Trophoblast cell (in vitro differentiated cells and primary cell): Measurements from ENCODE around the gene RAB6B.
A peak's percentile ranks its signal among the peaks of the same experiment; 100 is the strongest.

Experiments used
- DNase-seq, 2 donors: peaks; one replicate each; pipeline ENCODE4 v3.0.0-alpha.2; 2016
- H2AFZ ChIP-seq: 2 replicates; pipeline ENCODE4 v1.6.1; 2013; ENCODE audit warnings: low read length, moderate library complexity, mild to moderate bottlenecking; ENCODE audit not compliant: insufficient read depth, poor library complexity
- H2AK5ac ChIP-seq: 2 replicates; pipeline ENCODE4 v1.6.1; 2013; ENCODE audit warnings: mild to moderate bottlenecking, low read length
- H2BK120ac ChIP-seq: 2 replicates; pipeline ENCODE4 v1.6.1; 2013; ENCODE audit warnings: low read length, mild to moderate bottlenecking, moderate library complexity; ENCODE audit not compliant: insufficient read depth, poor library complexity
- H2BK12ac ChIP-seq: 2 replicates; pipeline ENCODE4 v1.6.1; 2013; ENCODE audit warnings: mild to moderate bottlenecking, low read length, moderate library complexity
- H2BK5ac ChIP-seq: 2 replicates; pipeline ENCODE4 v1.6.1; 2013; ENCODE audit warnings: low read length, low read depth, moderate library complexity, mild to moderate bottlenecking; ENCODE audit not compliant: poor library complexity
- H3K14ac ChIP-seq: 2 replicates; pipeline ENCODE4 v1.6.1; 2013; ENCODE audit warnings: mild to moderate bottlenecking, low read length
- H3K18ac ChIP-seq: 2 replicates; pipeline ENCODE4 v1.6.1; 2013; ENCODE audit warnings: mild to moderate bottlenecking, low read length
- H3K23ac ChIP-seq: 2 replicates; pipeline ENCODE4 v1.6.1; 2013; ENCODE audit warnings: low read length
- H3K27ac ChIP-seq: 2 replicates; pipeline ENCODE4 v1.5.1; 2013; ENCODE audit warnings: low read depth, mild to moderate bottlenecking, inconsistent platforms, low read length, moderate library complexity
- H3K27me3 ChIP-seq: 2 replicates; pipeline ENCODE4 v1.6.1; 2013; ENCODE audit warnings: inconsistent platforms, mild to moderate bottlenecking, low read length, moderate library complexity; ENCODE audit not compliant: insufficient read depth
- H3K36me3 ChIP-seq, 2 experiments: 1 replicate in 1 of 2; 2 replicates in 1 of 2; pipeline ENCODE4 v1.6.1; 2013; ENCODE audit warnings: low read length in 2 of 2, mild to moderate bottlenecking in 2 of 2, moderate library complexity in 1 of 2; ENCODE audit not compliant: insufficient read depth in 2 of 2, control insufficient read depth in 1 of 2
- H3K4ac ChIP-seq: 2 replicates; pipeline ENCODE4 v1.6.1; 2013; ENCODE audit warnings: low read depth, mild to moderate bottlenecking, low read length, moderate library complexity
- H3K4me1 ChIP-seq, 2 experiments: 1 replicate in 1 of 2; 2 replicates in 1 of 2; pipeline ENCODE4 v1.6.1; 2013; ENCODE audit warnings: low read length in 2 of 2, mild to moderate bottlenecking in 2 of 2, moderate library complexity in 1 of 2; ENCODE audit not compliant: insufficient read depth in 2 of 2, control insufficient read depth in 1 of 2
- H3K4me2 ChIP-seq: 2 replicates; pipeline ENCODE4 v1.6.1; 2013; ENCODE audit warnings: inconsistent platforms, mild to moderate bottlenecking, low read length, moderate library complexity
- H3K4me3 ChIP-seq: 2 replicates; pipeline ENCODE4 v1.5.1; 2013; ENCODE audit warnings: mild to moderate bottlenecking, low read depth, low read length, inconsistent platforms
- H3K79me1 ChIP-seq: one replicate; pipeline ENCODE4 v1.6.1; 2013; ENCODE audit warnings: low read length
- H3K79me2 ChIP-seq: 2 replicates; pipeline ENCODE4 v1.6.1; 2013; ENCODE audit warnings: low read length, mild to moderate bottlenecking; ENCODE audit not compliant: control insufficient read depth, insufficient read depth, poor library complexity
- H3K9ac ChIP-seq: 2 replicates; pipeline ENCODE4 v1.6.1; 2013; ENCODE audit warnings: mild to moderate bottlenecking, low read length
- H3K9me3 ChIP-seq: 2 replicates; pipeline ENCODE4 v1.6.1; 2013; ENCODE audit warnings: low read depth, mild to moderate bottlenecking, control low read depth, inconsistent platforms, low read length; ENCODE audit not compliant: insufficient read depth
- H4K12ac ChIP-seq: 2 replicates; pipeline ENCODE4 v1.6.1; 2013; ENCODE audit warnings: low read depth, mild to moderate bottlenecking, low read length, moderate library complexity
- H4K8ac ChIP-seq: 2 replicates; pipeline ENCODE4 v1.6.1; 2013; ENCODE audit warnings: low read depth, mild to moderate bottlenecking, low read length, moderate library complexity
- H4K91ac ChIP-seq: one replicate; pipeline ENCODE4 v1.6.1; 2013; ENCODE audit warnings: low read depth, mild to moderate bottlenecking, low read length, moderate library complexity
- WGBS: extraction: QIAGEN DNeasy Blood & Tissue Kit; methylation state at CpG from one replicate; pipeline ENCODE4 v1.1.7; 2013; ENCODE audit warnings: missing lambda C conversion rate; ENCODE audit not compliant: insufficient read length, insufficient coverage; ENCODE audit errors: extremely low coverage; 5-methylcytosine and 5-hydroxymethylcytosine counted together

RAB6B gene

DNA sequence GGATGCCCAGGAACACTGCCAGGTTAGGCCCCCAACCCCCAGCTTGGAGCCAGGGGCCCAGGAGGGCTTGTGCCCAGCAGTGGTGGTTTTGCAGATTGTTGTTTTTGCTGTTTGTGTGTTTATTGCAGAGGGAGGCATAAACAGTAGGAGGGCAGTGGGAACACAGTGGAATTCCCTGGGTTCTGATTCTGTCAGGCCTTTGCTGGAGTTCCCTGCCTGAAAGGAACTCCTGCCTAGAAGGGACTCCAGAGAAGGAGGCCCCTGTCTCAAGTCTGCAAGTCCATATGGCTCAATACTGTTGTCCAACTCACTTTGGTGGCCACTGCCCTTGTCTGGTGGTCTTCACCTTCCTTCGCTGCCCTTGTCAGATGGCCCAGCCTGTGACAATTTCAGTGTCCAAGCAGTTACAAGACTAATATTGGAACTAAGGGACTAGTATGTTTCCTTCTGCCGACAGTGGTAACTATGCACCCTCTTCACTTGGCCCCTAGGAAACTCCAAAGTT lies 47.4 kb upstream of the RAB6B start:
- Histone ChIP-seq H3K4me3 (no peak overlapping the region), H3K9me3 (peaks cover 1% of the 10 kb centered on the region), H3K27me3 (no peaks in the 10 kb centered on the region), H4K12ac (no peak overlapping the region), H3K18ac (peak overlapping the region; percentile 9), H2AK5ac (no peak overlapping the region), H3K36me3 (peaks cover 74 to 88% of the 10 kb centered on the region in 2 experiments), H3K27ac (no peak overlapping the region), H2BK5ac (no peak overlapping the region), H3K14ac (no peak overlapping the region), H3K9ac (no peak overlapping the region), H3K4me1 (peaks cover 8% of the 10 kb centered on the region in 2 experiments), H4K91ac (no peak overlapping the region), H3K4ac (no peak overlapping the region), H2BK12ac (no peak overlapping the region), H3K79me2 (no peaks in the 10 kb centered on the region), H3K79me1 (no peaks in the 10 kb centered on the region), H2AFZ (no peak overlapping the region), H3K4me2 (no peak overlapping the region), H2BK120ac (no peak overlapping the region), H4K8ac (no peak overlapping the region), H3K23ac (no peak overlapping the region)
- WGBS: no CpG with 5 or more reads among the region's 2 CpGs
- DNase-seq: no peak

DNA sequence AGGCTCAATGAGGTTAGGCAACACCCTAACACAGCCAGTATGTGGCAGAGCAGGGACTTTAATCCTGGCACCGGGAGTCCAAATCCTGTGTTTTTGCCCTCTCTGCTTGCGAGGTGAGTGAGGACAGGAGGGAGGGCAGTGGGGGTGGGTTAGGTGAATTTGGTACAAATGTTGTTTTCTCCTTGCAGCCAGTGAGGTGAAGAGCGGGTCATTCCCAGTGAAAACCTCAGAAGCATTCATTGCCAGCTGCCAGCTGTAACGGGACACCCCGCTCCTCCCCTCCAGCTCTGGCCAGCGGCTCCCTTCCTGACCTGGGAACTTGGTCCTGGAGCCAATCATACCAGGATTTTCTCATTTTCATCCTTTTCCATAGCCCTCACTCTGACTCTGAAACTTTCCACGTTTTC lies 45.7 kb upstream of the RAB6B start:
- Histone ChIP-seq H3K4ac (no peak overlapping the region), H3K79me2 (no peaks in the 10 kb centered on the region), H3K14ac (no peak overlapping the region), H3K36me3 (peaks cover 82 to 91% of the 10 kb centered on the region in 2 experiments), H3K23ac (no peak overlapping the region), H3K27me3 (no peaks in the 10 kb centered on the region), H2BK120ac (no peak overlapping the region), H2AK5ac (no peak overlapping the region), H3K4me2 (no peak overlapping the region), H3K9me3 (peaks cover 1% of the 10 kb centered on the region), H4K91ac (no peak overlapping the region), H2BK5ac (no peak overlapping the region), H3K79me1 (no peaks in the 10 kb centered on the region), H3K27ac (no peak overlapping the region), H3K18ac (no peak overlapping the region), H2AFZ (no peak overlapping the region), H3K4me3 (no peak overlapping the region), H4K8ac (no peak overlapping the region), H4K12ac (no peak overlapping the region), H3K4me1 (peaks cover 8% of the 10 kb centered on the region in 2 experiments), H3K9ac (no peak overlapping the region), H2BK12ac (no peak overlapping the region)
- no CpG with 5 or more reads among the region's 7 CpGs for WGBS
- DNase-seq: no peak

DNA sequence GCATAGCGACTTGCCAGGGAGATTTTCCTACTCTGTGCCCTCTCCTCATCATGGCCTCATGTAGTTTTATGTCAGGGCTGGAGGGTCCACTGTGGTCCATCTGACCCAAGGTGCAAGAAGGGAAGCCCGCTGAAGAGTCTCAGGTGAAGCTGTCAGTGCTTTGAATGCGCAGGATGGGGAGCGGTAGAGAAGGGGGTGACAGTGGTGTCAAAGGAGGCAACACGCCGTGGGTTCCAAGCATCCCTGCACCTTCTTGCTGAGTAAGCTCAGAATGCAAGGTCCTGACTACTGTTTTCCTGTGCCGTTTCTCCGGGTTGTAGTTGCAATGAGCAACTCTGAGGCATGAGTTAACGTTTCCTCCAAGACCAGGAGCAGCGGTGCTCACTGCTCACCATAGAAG lies 44.9 kb upstream of the RAB6B start:
- H3K14ac ChIP-seq: no peak overlapping the region
- no peak overlapping the region for H3K18ac ChIP-seq
- H3K79me1 ChIP-seq: no peaks in the 10 kb centered on the region
- no peak overlapping the region for H2BK120ac ChIP-seq
- H3K79me2 ChIP-seq: no peaks in the 10 kb centered on the region
- H3K27ac ChIP-seq: no peak overlapping the region
- peak overlapping the region; percentile 28 for H3K9ac ChIP-seq
- no peak for DNase-seq
- H4K12ac ChIP-seq: no peak overlapping the region
- H3K4me2 ChIP-seq: no peak overlapping the region
- no peak overlapping the region for H2BK12ac ChIP-seq
- no peak overlapping the region for H3K4me3 ChIP-seq
- no peaks in the 10 kb centered on the region for H3K27me3 ChIP-seq
- peaks cover 8% of the 10 kb centered on the region in 2 experiments for H3K4me1 ChIP-seq
- no peak overlapping the region for H4K91ac ChIP-seq
- H3K4ac ChIP-seq: no peak overlapping the region
- H3K23ac ChIP-seq: no peak overlapping the region
- no peak overlapping the region for H2AFZ ChIP-seq
- H4K8ac ChIP-seq: no peak overlapping the region
- H3K36me3 ChIP-seq: peaks cover 89 to 91% of the 10 kb centered on the region in 2 experiments
- peaks cover 1% of the 10 kb centered on the region for H3K9me3 ChIP-seq
- H2BK5ac ChIP-seq: no peak overlapping the region
- H2AK5ac ChIP-seq: no peak overlapping the region
- no CpG with 5 or more reads among the region's 10 CpGs for WGBS

DNA sequence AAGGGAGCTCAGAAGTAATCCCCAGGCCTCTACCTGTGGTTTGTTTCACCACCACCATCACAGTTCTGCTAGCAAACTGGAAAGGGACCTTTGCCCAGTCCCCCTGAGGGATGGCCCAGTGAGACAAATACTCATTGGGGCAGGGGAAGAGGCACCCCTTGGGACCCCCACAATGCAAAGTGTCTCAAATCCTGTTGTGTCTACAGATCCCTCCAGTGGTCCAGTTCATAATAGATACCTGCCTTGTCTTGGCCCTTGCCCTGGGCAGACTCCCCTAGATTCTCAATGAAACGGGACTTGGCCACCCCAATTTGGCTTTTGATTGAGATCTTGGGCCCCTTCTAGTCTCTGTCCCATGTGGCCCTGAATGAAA lies 43.8 kb upstream of the RAB6B start:
- Histone ChIP-seq H3K9me3 (no peaks in the 10 kb centered on the region), H3K79me2 (no peaks in the 10 kb centered on the region), H2BK120ac (no peak overlapping the region), H3K4ac (no peak overlapping the region), H3K9ac (no peak overlapping the region), H3K36me3 (peaks cover 89 to 91% of the 10 kb centered on the region in 2 experiments), H3K79me1 (no peaks in the 10 kb centered on the region), H3K14ac (no peak overlapping the region), H3K18ac (no peak overlapping the region), H3K4me3 (no peak overlapping the region), H2BK5ac (no peak overlapping the region), H3K27me3 (no peaks in the 10 kb centered on the region), H3K4me1 (peaks cover 8% of the 10 kb centered on the region in 2 experiments), H2BK12ac (no peak overlapping the region), H4K91ac (no peak overlapping the region), H3K23ac (no peak overlapping the region), H4K8ac (no peak overlapping the region), H2AFZ (no peak overlapping the region), H3K27ac (no peak overlapping the region), H2AK5ac (no peak overlapping the region), H4K12ac (no peak overlapping the region), H3K4me2 (no peak overlapping the region)
- WGBS: no CpG with 5 or more reads among the region's 1 CpG
- no peak for DNase-seq
